ENCODE results near the gene RELA. TPM values are rescaled to one million over a fixed set of nuclear protein-coding genes. Genes with fewer than 3 reads are reported as not detected.
"Not testable (repeated sequence)": the region's sequence is repeated elsewhere in the genome, so short reads cannot be mapped to it uniquely, and the experiment has no call there.

The RELA gene
- total RNA-seq, 2 experiments from 2014 or later: 379 to 382 TPM

DNA sequence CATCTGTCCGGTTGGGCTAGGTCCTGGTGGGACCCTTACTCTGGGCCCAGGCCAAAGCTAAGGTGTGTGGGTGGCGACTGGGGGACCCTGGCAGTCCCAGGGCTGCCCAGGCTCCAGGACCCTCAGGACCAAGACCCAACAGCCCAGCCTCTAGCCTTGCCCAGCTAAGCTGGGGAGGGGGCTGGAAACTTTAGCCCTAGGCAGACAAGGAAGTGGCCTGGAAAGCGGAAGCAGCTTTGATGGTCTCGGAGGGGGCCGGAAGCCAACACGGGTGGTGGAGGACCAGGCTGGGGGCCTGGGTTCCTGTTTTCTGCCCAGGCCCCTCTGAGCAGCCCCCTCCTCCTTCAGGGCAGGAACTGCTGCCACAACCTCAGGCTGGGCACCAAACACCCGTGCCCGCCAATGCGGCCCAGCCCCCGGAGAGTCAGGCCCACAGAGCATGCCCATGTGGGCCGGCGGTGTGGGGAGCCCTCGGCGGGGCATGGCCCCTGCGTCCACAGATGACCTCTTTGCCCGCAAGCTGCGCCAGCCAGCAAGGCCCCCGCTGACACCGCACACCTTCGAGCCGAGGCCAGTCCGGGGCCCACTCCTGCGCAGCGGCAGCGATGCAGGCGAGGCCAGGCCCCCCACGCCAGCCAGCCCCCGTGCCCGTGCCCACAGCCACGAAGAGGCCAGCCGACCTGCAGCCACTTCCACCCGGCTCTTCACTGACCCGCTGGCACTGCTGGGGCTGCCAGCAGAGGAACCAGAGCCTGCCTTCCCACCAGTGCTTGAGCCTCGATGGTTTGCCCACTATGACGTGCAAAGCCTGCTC, 22.0 kb downstream of the RELA start:
- DNase-seq (peak in 9 of 14 experiments; percentile 32 to 81 (median 55)), ATAC-seq (ENCODE audit: poor library complexity) (no peak)
- Mint-ChIP-seq H3K36me3 (ENCODE audit: low read depth) (peaks cover 68% of the 10 kb centered on the region), H3K4me3 (peak overlapping the region; percentile 97), H3K9me3 (no peaks in the 10 kb centered on the region), H3K27me3 (no peaks in the 10 kb centered on the region), H3K27ac (peak overlapping the region; percentile 100), H3K4me1 (ENCODE audit: low read depth) (peaks cover 62% of the 10 kb centered on the region)
- H3K9me3 ChIP-seq (ENCODE audit: control insufficient read depth in 1 of 2, insufficient read depth in 1 of 2, low read length in 2 of 2): no peaks in the 10 kb centered on the region
- ChIA-PET CTCF (interaction anchor here (1.7 kb wide), 1 partner anchor 11 kb away, joined by 4 read pairs; no protein-coding TSS in a partner anchor), POLR2A (interaction anchor here (0.6 to 6.1 kb wide), 10 partner anchors 9 to 519 kb away, joined by 3 to 244 read pairs (median 6); partner anchors contain the start of genes FAM89B, FAU, KAT5 and MALAT1)
- H3K27me3 ChIP-seq (ENCODE audit: control insufficient read depth in 1 of 2, insufficient read depth in 2 of 2, low read length in 2 of 2): no peaks in the 10 kb centered on the region
- peak overlapping the region; percentile 94 to 95 for H3K27ac ChIP-seq (ENCODE audit: low read depth in 1 of 2, low read length in 2 of 2)
- intact Hi-C loops (cut with DNase I, micrococcal nuclease): no loop called here
- H3K4me1 ChIP-seq (ENCODE audit: insufficient read depth, low read length): peaks cover 73% of the 10 kb centered on the region
- peaks cover 64% of the 10 kb centered on the region for H3K36me3 ChIP-seq (ENCODE audit: insufficient read depth, low read length)
- TF ChIP-seq, protein P1, sequence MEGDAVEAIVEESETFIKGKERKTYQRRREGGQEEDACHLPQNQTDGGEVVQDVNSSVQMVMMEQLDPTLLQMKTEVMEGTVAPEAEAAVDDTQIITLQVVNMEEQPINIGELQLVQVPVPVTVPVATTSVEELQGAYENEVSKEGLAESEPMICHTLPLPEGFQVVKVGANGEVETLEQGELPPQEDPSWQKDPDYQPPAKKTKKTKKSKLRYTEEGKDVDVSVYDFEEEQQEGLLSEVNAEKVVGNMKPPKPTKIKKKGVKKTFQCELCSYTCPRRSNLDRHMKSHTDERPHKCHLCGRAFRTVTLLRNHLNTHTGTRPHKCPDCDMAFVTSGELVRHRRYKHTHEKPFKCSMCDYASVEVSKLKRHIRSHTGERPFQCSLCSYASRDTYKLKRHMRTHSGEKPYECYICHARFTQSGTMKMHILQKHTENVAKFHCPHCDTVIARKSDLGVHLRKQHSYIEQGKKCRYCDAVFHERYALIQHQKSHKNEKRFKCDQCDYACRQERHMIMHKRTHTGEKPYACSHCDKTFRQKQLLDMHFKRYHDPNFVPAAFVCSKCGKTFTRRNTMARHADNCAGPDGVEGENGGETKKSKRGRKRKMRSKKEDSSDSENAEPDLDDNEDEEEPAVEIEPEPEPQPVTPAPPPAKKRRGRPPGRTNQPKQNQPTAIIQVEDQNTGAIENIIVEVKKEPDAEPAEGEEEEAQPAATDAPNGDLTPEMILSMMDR (IDR thresholded peaks at IDR 0.05): no peak
- peak overlapping the region; percentile 59 for H3K4me3 ChIP-seq (ENCODE audit: low read length)

DNA sequence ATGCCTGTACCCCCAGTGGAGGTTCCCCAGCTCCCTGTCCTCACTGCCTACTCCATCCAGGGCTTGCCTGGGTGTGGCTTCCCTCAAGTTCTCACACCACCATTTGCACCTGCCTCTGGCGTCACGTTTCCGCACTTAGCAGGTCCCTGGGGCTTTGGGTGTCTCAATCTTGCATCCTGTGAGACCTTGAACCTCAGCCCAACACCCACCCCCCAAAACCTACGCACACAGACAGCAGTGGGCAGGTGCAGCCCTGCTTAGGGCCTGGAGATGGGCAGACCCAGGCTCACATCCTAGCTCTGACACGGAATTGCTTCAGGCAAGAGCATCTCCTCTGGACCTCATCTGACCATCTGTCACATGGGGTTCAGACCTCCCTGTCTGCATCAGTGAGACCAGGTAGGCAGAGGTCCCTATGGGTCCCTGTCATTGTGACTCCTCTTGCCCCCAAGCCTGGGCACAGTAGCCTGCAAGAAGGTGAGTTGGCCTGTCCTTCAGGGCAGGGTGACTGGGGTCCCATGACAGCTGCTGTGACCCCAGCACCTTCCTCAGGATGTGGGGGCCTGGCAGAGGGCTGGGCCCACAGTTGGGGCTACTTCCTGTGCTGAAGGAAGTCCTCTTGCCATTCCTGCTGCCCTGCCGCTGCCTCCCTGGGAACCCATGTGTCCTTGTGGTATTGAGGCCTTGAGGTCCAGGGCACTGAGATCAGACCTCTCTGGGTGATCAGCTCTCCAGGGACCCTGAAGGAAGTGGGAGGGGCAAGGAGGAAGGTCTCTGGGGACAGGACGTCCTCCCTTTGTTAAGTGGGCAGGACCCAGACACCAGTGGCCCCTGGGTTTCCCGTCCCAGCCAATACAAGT, 22.9 kb downstream of the RELA start:
- H3K27ac ChIP-seq (ENCODE audit: low read depth in 1 of 2, low read length in 2 of 2): peak overlapping the region; percentile 94 to 95
- no peaks in the 10 kb centered on the region for H3K27me3 ChIP-seq (ENCODE audit: control insufficient read depth in 1 of 2, insufficient read depth in 2 of 2, low read length in 2 of 2)
- Mint-ChIP-seq H3K9me3 (no peaks in the 10 kb centered on the region), H3K36me3 (ENCODE audit: low read depth) (peaks cover 68% of the 10 kb centered on the region), H3K27ac (peak overlapping the region; percentile 100), H3K4me3 (peak overlapping the region; percentile 97), H3K27me3 (no peaks in the 10 kb centered on the region), H3K4me1 (ENCODE audit: low read depth) (peaks cover 67% of the 10 kb centered on the region)
- peaks cover 64% of the 10 kb centered on the region for H3K36me3 ChIP-seq (ENCODE audit: insufficient read depth, low read length)
- peak overlapping the region; percentile 59 for H3K4me3 ChIP-seq (ENCODE audit: low read length)
- H3K4me1 ChIP-seq (ENCODE audit: insufficient read depth, low read length): peaks cover 73% of the 10 kb centered on the region
- peak; percentile 57 to 95 (median 74) for DNase-seq
- CTCF ChIA-PET: interaction anchor here (1.3 to 2.4 kb wide), 4 partner anchors 12 to 72 kb away, joined by 3 to 10 read pairs (median 4); partner anchors contain the start of gene KAT5
- ATAC-seq (ENCODE audit: poor library complexity): peak; percentile 73
- no peaks in the 10 kb centered on the region for H3K9me3 ChIP-seq (ENCODE audit: control insufficient read depth in 1 of 2, insufficient read depth in 1 of 2, low read length in 2 of 2)
- intact Hi-C loops (cut with DNase I, micrococcal nuclease): loop anchor here (1.0 to 2.0 kb wide), 3 partner anchors 13 to 25 kb away; partner anchors contain the start of gene PCNX3 (in 1 of the 2)
- TF ChIP-seq, protein P1 (IDR thresholded peaks at IDR 0.05): no peak
- POLR2A ChIA-PET: interaction anchor here (0.6 to 6.1 kb wide), 17 partner anchors 8 to 518 kb away, joined by 3 to 244 read pairs (median 4); partner anchors contain the start of genes BANF1, CFL1, FAM89B and FAU

DNA sequence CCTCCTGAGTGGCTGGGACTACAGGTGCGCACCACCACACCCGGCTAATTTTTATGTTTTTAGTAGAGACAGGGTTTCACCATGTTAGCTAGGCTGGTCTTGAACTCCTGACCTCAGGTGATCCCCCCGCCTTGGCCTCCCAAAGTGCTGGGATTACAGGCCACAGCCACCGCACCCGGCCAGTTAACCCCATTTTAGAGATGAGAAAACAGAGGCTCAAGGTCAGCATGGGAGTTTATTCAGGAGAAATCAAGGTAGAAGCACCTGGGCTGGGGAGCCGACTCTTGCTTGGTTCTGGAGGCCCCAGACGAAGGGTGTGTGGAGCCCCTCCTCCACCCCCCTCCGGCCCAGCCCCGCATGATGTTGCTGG, 23.5 kb downstream of the RELA start:
- H3K27ac Mint-ChIP-seq: peak overlapping the region; percentile 100
- Histone ChIP-seq H3K27ac (ENCODE audit: low read depth in 1 of 2, low read length in 2 of 2) (peak overlapping the region; percentile 92 to 95), H3K36me3 (ENCODE audit: insufficient read depth, low read length) (peaks cover 67% of the 10 kb centered on the region), H3K4me1 (ENCODE audit: insufficient read depth, low read length) (peaks cover 75% of the 10 kb centered on the region), H3K4me3 (ENCODE audit: low read length) (peak overlapping the region; percentile 100)
- ChIA-PET CTCF (interaction anchor here (1.3 to 2.4 kb wide), 4 partner anchors 14 to 72 kb away, joined by 3 to 10 read pairs (median 6); partner anchors contain the start of gene KAT5), POLR2A (interaction anchor here (0.8 to 6.1 kb wide), 14 partner anchors 8 to 363 kb away, joined by 3 to 244 read pairs (median 7); partner anchors contain the start of genes BANF1, CFL1, FAM89B and KAT5)
- peak overlapping the region; percentile 97 for H3K4me3 Mint-ChIP-seq
- H3K9me3 Mint-ChIP-seq; H3K27me3 ChIP-seq (ENCODE audit: control insufficient read depth in 1 of 2, insufficient read depth in 2 of 2, low read length in 2 of 2); H3K9me3 ChIP-seq (ENCODE audit: control insufficient read depth in 1 of 2, insufficient read depth in 1 of 2, low read length in 2 of 2); DNase-seq; ATAC-seq (ENCODE audit: poor library complexity); H3K27me3 Mint-ChIP-seq: not testable (repeated sequence)
- H3K4me1 Mint-ChIP-seq (ENCODE audit: low read depth): peaks cover 64% of the 10 kb centered on the region
- intact Hi-C loops (cut with DNase I, micrococcal nuclease): loop anchor here (1.0 to 2.0 kb wide), 3 partner anchors 14 to 24 kb away; partner anchors contain the start of gene PCNX3 (in 1 of the 2)
- peaks cover 63% of the 10 kb centered on the region for H3K36me3 Mint-ChIP-seq (ENCODE audit: low read depth)
